ENCODE measurements around the gene QPCTL. TPM values are rescaled to one million over a fixed set of nuclear protein-coding genes. Genes with fewer than 3 reads are reported as not detected.

QPCTL gene
- total RNA-seq, 4 donors from 2014 or later: 5.4 to 16.3 (median 12.5) TPM

DNA sequence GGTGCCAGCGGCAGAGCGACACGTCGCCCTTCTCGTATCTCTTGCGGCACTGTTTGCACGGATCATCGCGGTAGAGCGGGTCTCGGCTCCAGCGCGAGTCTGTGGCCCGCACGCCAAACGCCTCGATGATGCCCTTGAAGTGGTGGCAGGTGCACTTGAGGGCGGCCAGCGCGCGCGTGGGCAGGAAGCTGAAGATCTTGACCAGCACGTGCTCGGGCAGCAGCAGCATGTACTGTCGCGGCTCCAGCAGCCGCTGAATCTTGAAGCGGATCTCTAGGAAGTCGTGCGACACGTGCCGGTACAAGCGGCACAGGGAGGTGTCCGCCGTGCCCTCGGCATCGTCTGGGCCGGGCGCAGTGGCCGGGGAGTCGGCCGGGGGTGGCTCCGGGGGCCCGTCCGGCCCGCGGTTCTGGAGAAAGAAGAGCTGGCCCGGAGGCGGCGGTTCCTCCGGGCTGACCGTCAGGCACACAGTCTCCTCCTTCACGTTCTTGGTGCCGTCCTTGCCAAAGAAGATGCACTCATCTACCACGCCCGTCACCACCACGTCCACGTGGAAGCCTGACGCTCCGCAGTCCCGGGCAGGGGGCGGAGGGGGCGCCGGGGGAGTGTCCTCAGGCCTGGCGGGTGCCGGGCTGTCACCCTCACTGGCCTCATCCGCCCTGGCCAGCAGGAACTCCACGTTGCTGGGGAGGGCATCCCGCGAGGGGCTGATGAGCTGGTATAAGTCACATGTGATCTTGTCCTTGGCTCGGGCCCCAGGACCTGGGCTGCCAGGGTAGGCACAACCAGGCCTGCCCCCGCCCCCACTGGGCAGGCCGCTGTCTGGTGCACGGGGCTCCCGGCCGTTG lies 19.6 kb downstream of the QPCTL start:
- intact Hi-C loops (cut with DNase I): loop anchor here (10.0 kb wide), 1 partner anchor 53 kb away; the partner anchor contains the start of gene SIX5
- Histone ChIP-seq H3K4me1 (peaks cover 8 to 15% of the 10 kb centered on the region in 2 donors), H3K27ac (no peak overlapping the region), H3K27me3 (no peaks in the 10 kb centered on the region), H3K9me3 (no peaks in the 10 kb centered on the region), H3K36me3 (peaks cover 12 to 17% of the 10 kb centered on the region in 2 donors), H3K4me3 (replicated peaks in 1 of 3) (no peak overlapping the region)
- WGBS, 2 donors: 95 to 96% methylated on average over 36 to 48 of the region's 76 CpGs
- no peak for TF ChIP-seq POLR2A (IDR thresholded peaks at IDR 0.05)
- TF ChIP-seq, protein P1, sequence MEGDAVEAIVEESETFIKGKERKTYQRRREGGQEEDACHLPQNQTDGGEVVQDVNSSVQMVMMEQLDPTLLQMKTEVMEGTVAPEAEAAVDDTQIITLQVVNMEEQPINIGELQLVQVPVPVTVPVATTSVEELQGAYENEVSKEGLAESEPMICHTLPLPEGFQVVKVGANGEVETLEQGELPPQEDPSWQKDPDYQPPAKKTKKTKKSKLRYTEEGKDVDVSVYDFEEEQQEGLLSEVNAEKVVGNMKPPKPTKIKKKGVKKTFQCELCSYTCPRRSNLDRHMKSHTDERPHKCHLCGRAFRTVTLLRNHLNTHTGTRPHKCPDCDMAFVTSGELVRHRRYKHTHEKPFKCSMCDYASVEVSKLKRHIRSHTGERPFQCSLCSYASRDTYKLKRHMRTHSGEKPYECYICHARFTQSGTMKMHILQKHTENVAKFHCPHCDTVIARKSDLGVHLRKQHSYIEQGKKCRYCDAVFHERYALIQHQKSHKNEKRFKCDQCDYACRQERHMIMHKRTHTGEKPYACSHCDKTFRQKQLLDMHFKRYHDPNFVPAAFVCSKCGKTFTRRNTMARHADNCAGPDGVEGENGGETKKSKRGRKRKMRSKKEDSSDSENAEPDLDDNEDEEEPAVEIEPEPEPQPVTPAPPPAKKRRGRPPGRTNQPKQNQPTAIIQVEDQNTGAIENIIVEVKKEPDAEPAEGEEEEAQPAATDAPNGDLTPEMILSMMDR (IDR thresholded peaks at IDR 0.05): no peak
- DNase-seq: no peak

DNA sequence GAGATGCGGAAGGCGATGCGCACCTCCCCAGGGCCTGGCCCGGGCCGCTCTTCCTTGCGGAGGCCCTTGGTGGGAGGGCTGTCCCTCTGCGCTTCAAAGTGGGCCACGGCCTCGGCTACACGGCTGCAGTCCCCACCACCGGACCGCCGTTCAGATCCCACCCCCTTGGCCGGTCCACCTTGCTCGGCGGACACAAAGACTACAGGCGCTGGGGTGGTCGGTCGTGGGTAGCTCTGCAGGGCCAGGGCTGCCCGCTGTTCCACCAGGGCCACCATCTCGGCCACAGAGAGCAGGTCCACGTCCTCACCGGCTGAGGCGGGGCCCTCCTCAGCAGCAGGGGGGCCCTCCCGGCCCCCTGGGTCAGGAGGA lies 20.2 kb downstream of the QPCTL start:
- no peak overlapping the region for H3K27ac ChIP-seq
- peaks cover 8 to 12% of the 10 kb centered on the region in 2 donors for H3K4me1 ChIP-seq
- intact Hi-C loops (cut with DNase I): loop anchor here (10.0 kb wide), 1 partner anchor 52 kb away; the partner anchor contains the start of gene SIX5
- H3K4me3 ChIP-seq (replicated peaks in 1 of 3): no peak overlapping the region
- H3K36me3 ChIP-seq: peaks cover 12 to 17% of the 10 kb centered on the region in 2 donors
- WGBS, 2 donors: 90 to 98% methylated on average over 8 to 19 of the region's 25 CpGs
- no peaks in the 10 kb centered on the region for H3K9me3 ChIP-seq
- no peak for TF ChIP-seq POLR2A (IDR thresholded peaks at IDR 0.05)
- TF ChIP-seq, protein P1 (IDR thresholded peaks at IDR 0.05): no peak
- no peak for DNase-seq
- H3K27me3 ChIP-seq: no peaks in the 10 kb centered on the region

DNA sequence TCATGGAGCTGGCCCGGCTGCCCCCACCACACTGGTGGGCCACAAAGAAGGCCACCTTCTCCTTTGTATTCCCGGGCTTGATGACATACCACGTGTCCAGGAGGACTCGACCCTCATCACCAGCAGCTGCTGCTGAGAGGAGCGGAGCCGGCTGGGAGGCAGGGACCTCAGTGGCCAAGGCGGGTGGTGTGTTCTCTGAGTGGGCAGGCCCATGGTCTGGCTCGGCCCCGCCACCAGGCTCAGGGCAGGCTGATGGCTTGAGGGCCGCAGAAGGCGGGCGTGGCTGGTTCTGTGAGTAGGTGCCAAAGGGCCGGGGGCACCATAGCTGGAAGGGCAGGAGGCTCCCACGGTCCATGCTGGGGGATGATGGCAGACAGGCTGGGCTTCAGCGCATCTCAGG lies 20.7 kb downstream of the QPCTL start:
- intact Hi-C loops (cut with DNase I): loop anchor here (10.0 kb wide), 1 partner anchor 52 kb away; the partner anchor contains the start of gene SIX5
- no peaks in the 10 kb centered on the region for H3K9me3 ChIP-seq
- no peak overlapping the region for H3K27ac ChIP-seq
- H3K27me3 ChIP-seq: no peaks in the 10 kb centered on the region
- no peak for TF ChIP-seq POLR2A (IDR thresholded peaks at IDR 0.05)
- TF ChIP-seq, protein P1 (IDR thresholded peaks at IDR 0.05): no peak
- 92 to 94% methylated on average over 6 to 11 of the region's 15 CpGs for WGBS, 2 donors
- H3K4me1 ChIP-seq: peaks cover 13 to 15% of the 10 kb centered on the region in 2 donors
- H3K4me3 ChIP-seq (replicated peaks in 1 of 3): no peak overlapping the region
- peaks cover 12 to 17% of the 10 kb centered on the region in 2 donors for H3K36me3 ChIP-seq
- DNase-seq: no peak

DNA sequence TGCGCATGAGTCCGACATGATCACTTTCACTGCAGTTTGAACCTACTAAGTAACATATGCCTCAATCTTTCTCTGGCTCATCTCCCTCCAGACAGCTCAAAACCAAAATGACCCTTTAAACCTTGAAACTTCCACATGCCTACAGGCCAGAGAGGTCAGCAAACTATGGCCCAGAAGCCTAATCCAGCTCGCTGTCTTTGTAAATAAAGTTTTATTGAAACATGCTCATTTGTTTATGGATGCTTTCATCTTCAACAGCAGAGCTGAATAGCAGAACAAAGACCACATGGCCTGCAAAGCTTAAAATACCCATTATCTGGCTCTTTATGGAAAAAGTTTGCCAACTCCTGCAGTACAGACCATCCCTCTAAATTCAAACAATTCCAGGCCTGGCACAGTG lies 22.7 kb downstream of the QPCTL start:
- intact Hi-C loops (cut with DNase I): loop anchor here (10.0 kb wide), 1 partner anchor 50 kb away; the partner anchor contains the start of gene SIX5
- no peaks in the 10 kb centered on the region for H3K9me3 ChIP-seq
- no peak for TF ChIP-seq POLR2A (IDR thresholded peaks at IDR 0.05)
- TF ChIP-seq, protein P1 (IDR thresholded peaks at IDR 0.05): no peak
- peak overlapping the region in 1 of 3 donors; percentile 5 for H3K27ac ChIP-seq
- no peak overlapping the region for H3K4me3 ChIP-seq (replicated peaks in 1 of 3)
- peaks cover 12 to 17% of the 10 kb centered on the region in 2 donors for H3K36me3 ChIP-seq
- H3K27me3 ChIP-seq: no peaks in the 10 kb centered on the region
- DNase-seq: no peak
- peaks cover 16 to 17% of the 10 kb centered on the region in 2 donors for H3K4me1 ChIP-seq
- WGBS, 2 donors: 95 to 96% methylated on average over 3 of the region's 3 CpGs

All from thyroid gland (tissue), 4 donors.